Measurements from ENCODE around the gene RMND1. TPM values are rescaled to one million over a fixed set of nuclear protein-coding genes. Genes with fewer than 3 reads are reported as not detected.
"Not testable (repeated sequence)": the region's sequence is repeated elsewhere in the genome, so short reads cannot be mapped to it uniquely, and the experiment has no call there.

RMND1 gene
- polyA plus RNA-seq, 1 donor from 2014 or later: 13.7 TPM

GRCh38 chr6:151390276-151390850, 61.6 kb downstream of the RMND1 start:
- Mint-ChIP-seq H3K4me3 (peak overlapping the region; percentile 76 to 99 (median 90)), H3K27ac (peak overlapping the region; percentile 73 to 99 (median 87)), H3K36me3 (no peaks in the 10 kb centered on the region), H3K4me1 (peaks cover 28 to 40% (median 36%) of the 10 kb centered on the region in 3 donors), H3K9me3 (no peaks in the 10 kb centered on the region), H3K27me3 (no peaks in the 10 kb centered on the region)

GRCh38 chr6:151389618-151390275, 62.2 kb downstream of the RMND1 start:
- no peaks in the 10 kb centered on the region for H3K36me3 Mint-ChIP-seq
- H3K27me3 Mint-ChIP-seq: no peaks in the 10 kb centered on the region
- peaks cover 24 to 44% (median 35%) of the 10 kb centered on the region in 3 donors for H3K4me1 Mint-ChIP-seq
- no peaks in the 10 kb centered on the region for H3K9me3 Mint-ChIP-seq
- H3K4me3 Mint-ChIP-seq: peak overlapping the region; percentile 89 to 99 (median 96)
- H3K27ac Mint-ChIP-seq: peak overlapping the region; percentile 96 to 99 (median 97)

GRCh38 chr6:151388997-151389617, 62.8 kb downstream of the RMND1 start:
- Mint-ChIP-seq H3K27me3 (no peaks in the 10 kb centered on the region), H3K36me3 (peaks cover 2% of the 10 kb centered on the region), H3K4me3 (peak overlapping the region; percentile 89 to 99 (median 96)), H3K4me1 (peaks cover 27 to 50% (median 37%) of the 10 kb centered on the region in 3 donors), H3K9me3 (no peaks in the 10 kb centered on the region), H3K27ac (peak overlapping the region; percentile 96 to 99 (median 97))

GRCh38 chr6:151388236-151388635, 63.7 kb downstream of the RMND1 start:
- Mint-ChIP-seq H3K4me1 (peaks cover 27 to 46% (median 30%) of the 10 kb centered on the region in 3 donors), H3K9me3 (no peaks in the 10 kb centered on the region), H3K27me3 (no peaks in the 10 kb centered on the region), H3K4me3 (peak overlapping the region in 1 of 4 donors; percentile 59), H3K36me3 (peaks cover 5% of the 10 kb centered on the region), H3K27ac (peak overlapping the region in 1 of 3 donors; percentile 99)

GRCh38 chr6:151387175-151387970, 64.6 kb downstream of the RMND1 start:
- H3K4me1 Mint-ChIP-seq: peaks cover 20 to 38% (median 21%) of the 10 kb centered on the region in 3 donors
- H3K4me3 Mint-ChIP-seq: peak overlapping the region in 1 of 4 donors; percentile 62

GRCh38 chr6:151385177-151385576, 66.7 kb downstream of the RMND1 start:
- Mint-ChIP-seq H3K27me3 (no peaks in the 10 kb centered on the region), H3K4me1 (peaks cover 26 to 46% (median 27%) of the 10 kb centered on the region in 3 donors), H3K9me3 (no peaks in the 10 kb centered on the region), H3K4me3 (peak overlapping the region in 2 of 4 donors; percentile 30 to 75), H3K27ac (peak overlapping the region; percentile 43 to 82 (median 71)), H3K36me3 (peaks cover 11% of the 10 kb centered on the region)

More at GRCh38 chr6:151387175-151387970, 64.6 kb downstream of the RMND1 start:
- no peak overlapping the region for H3K27ac Mint-ChIP-seq
- H3K9me3 Mint-ChIP-seq: no peaks in the 10 kb centered on the region
- H3K36me3 Mint-ChIP-seq: peaks cover 5% of the 10 kb centered on the region
- no peaks in the 10 kb centered on the region for H3K27me3 Mint-ChIP-seq

- Mint-ChIP-seq H3K9me3 (no peaks in the 10 kb centered on the region), H3K27ac (peak overlapping the region in 2 of 3 donors; percentile 40 to 81), H3K4me3 (peak overlapping the region in 1 of 4 donors; percentile 48), H3K36me3 (peaks cover 13% of the 10 kb centered on the region), H3K27me3 (no peaks in the 10 kb centered on the region), H3K4me1 (peaks cover 27 to 46% (median 31%) of the 10 kb centered on the region in 3 donors)
Measured at GRCh38 chr6:151384151-151384550, 67.8 kb downstream of the RMND1 start.

GRCh38 chr6:151382631-151383030, 69.3 kb downstream of the RMND1 start:
- not testable (repeated sequence) for H3K27me3 Mint-ChIP-seq, H3K27ac Mint-ChIP-seq, H3K4me3 Mint-ChIP-seq, H3K9me3 Mint-ChIP-seq
- peaks cover 13% of the 10 kb centered on the region for H3K36me3 Mint-ChIP-seq
- peaks cover 30 to 54% (median 36%) of the 10 kb centered on the region in 3 donors for H3K4me1 Mint-ChIP-seq

GRCh38 chr6:151381722-151382121, 70.2 kb downstream of the RMND1 start:
- no peaks in the 10 kb centered on the region for H3K9me3 Mint-ChIP-seq
- H3K27ac Mint-ChIP-seq: peak overlapping the region in 1 of 3 donors; percentile 4
- H3K4me3 Mint-ChIP-seq: peak overlapping the region in 2 of 4 donors; percentile 24 to 61
- peaks cover 32 to 58% (median 40%) of the 10 kb centered on the region in 3 donors for H3K4me1 Mint-ChIP-seq
- no peaks in the 10 kb centered on the region for H3K27me3 Mint-ChIP-seq
- H3K36me3 Mint-ChIP-seq: peaks cover 13% of the 10 kb centered on the region

- H3K27me3 Mint-ChIP-seq: peaks cover 4% of the 10 kb centered on the region
- H3K4me3 Mint-ChIP-seq: peak overlapping the region in 3 of 4 donors; percentile 40 to 90 (median 72)
- no peaks in the 10 kb centered on the region for H3K9me3 Mint-ChIP-seq
- H3K4me1 Mint-ChIP-seq: peaks cover 41 to 67% (median 49%) of the 10 kb centered on the region in 3 donors
- H3K36me3 Mint-ChIP-seq: peaks cover 13% of the 10 kb centered on the region
- peak overlapping the region; percentile 75 to 94 (median 79) for H3K27ac Mint-ChIP-seq
Measured at GRCh38 chr6:151380848-151381205, 71.1 kb downstream of the RMND1 start.

- Mint-ChIP-seq H3K9me3 (no peaks in the 10 kb centered on the region), H3K4me3 (peak overlapping the region; percentile 40 to 90 (median 62)), H3K27me3 (peaks cover 4% of the 10 kb centered on the region), H3K4me1 (peaks cover 44 to 67% (median 51%) of the 10 kb centered on the region in 3 donors), H3K27ac (peak overlapping the region; percentile 75 to 94 (median 79)), H3K36me3 (peaks cover 13% of the 10 kb centered on the region)
Measured at GRCh38 chr6:151379933-151380847, 71.7 kb downstream of the RMND1 start.

- Mint-ChIP-seq H3K36me3 (peaks cover 14% of the 10 kb centered on the region), H3K27me3 (peaks cover 4% of the 10 kb centered on the region), H3K4me1 (peaks cover 43 to 60% (median 59%) of the 10 kb centered on the region in 3 donors), H3K27ac (no peak overlapping the region), H3K9me3 (no peaks in the 10 kb centered on the region), H3K4me3 (peak overlapping the region in 1 of 4 donors; percentile 88)
Measured at GRCh38 chr6:151377095-151377494, 74.8 kb downstream of the RMND1 start.

- H3K36me3 Mint-ChIP-seq: peaks cover 16% of the 10 kb centered on the region
- peak overlapping the region in 1 of 3 donors; percentile 32 for H3K27ac Mint-ChIP-seq
- H3K9me3 Mint-ChIP-seq: no peaks in the 10 kb centered on the region
- peak overlapping the region in 3 of 4 donors; percentile 49 to 88 (median 69) for H3K4me3 Mint-ChIP-seq
- peaks cover 40 to 59% (median 55%) of the 10 kb centered on the region in 3 donors for H3K4me1 Mint-ChIP-seq
- peaks cover 4% of the 10 kb centered on the region for H3K27me3 Mint-ChIP-seq
Measured at GRCh38 chr6:151376440-151376839, 75.5 kb downstream of the RMND1 start.

All from IgD-negative memory B cell (primary cell).